ENCODE measurements around the gene CDCP1. TPM values are rescaled to one million over a fixed set of nuclear protein-coding genes. Genes with fewer than 3 reads are reported as not detected.

The CDCP1 gene
- total RNA-seq, 1 experiment from 2014 or later = 180 TPM

- Mint-ChIP-seq H3K4me3 (ENCODE audit: unreplicated experiment) (no peak overlapping the region), H3K9me3 (ENCODE audit: unreplicated experiment) (no peaks in the 10 kb centered on the region), H3K27ac (ENCODE audit: low read depth, unreplicated experiment) (no peak overlapping the region), H3K36me3 (ENCODE audit: insufficient read depth, unreplicated experiment) (no peaks in the 10 kb centered on the region), H3K4me1 (ENCODE audit: insufficient read depth, unreplicated experiment) (no peaks in the 10 kb centered on the region), H3K27me3 (ENCODE audit: insufficient read depth, unreplicated experiment) (no peaks in the 10 kb centered on the region)
- CTCF ChIA-PET = interaction anchor here (0.6 to 4.8 kb wide), 4 partner anchors 35 to 466 kb away, joined by 3 to 23 read pairs (median 4); no protein-coding TSS in a partner anchor
- intact Hi-C loops (cut with micrococcal nuclease) = no loop called here
- POLR2A ChIA-PET = no interaction called here
- no TSS peak for BruUV-seq (replicated peaks)
- TF ChIP-seq CTCF (IDR thresholded peaks at IDR 0.05; ENCODE audit: unreplicated experiment) = no peak
- no peak for DNase-seq (ENCODE audit: unreplicated experiment)
Observed at GRCh38 chr3:45033791-45034190, 112.4 kb downstream of the CDCP1 start.

Other genes with a start within 250 kb of the CDCP1 start
- 37.7 and 40.1 TPM in 2 replicates for gene ZDHHC3, start 170.2 kb downstream of the CDCP1 start, total RNA-seq (2022)
- gene EXOSC7, start 170.1 kb downstream of the CDCP1 start, total RNA-seq (2022) = 59.7 and 73.3 TPM in 2 replicates
- gene CLEC3B, start 120.1 kb downstream of the CDCP1 start, total RNA-seq (2022) = not detected in 2 replicates
- gene TMEM158, start 79.9 kb upstream of the CDCP1 start, total RNA-seq (2022) = 1.4 and 1.9 TPM in 2 replicates
- gene LARS2, start 242.2 kb upstream of the CDCP1 start, total RNA-seq (2022) = 15.6 and 21.2 TPM in 2 replicates

All from MCF 10A (cell line).